Gastrocnemius medialis (tissue), 4 donors: Measurements from ENCODE around the gene VASN. TPM values are rescaled to one million over a fixed set of nuclear protein-coding genes. Genes with fewer than 3 reads are reported as not detected.
"Not testable (repeated sequence)": the region's sequence is repeated elsewhere in the genome, so short reads cannot be mapped to it uniquely, and the experiment has no call there.

Experiments
- ATAC-seq, 2 donors: fragments of 150-250 bp; one replicate each; pipeline ENCODE4 v1.9.1; 2016
- DNase-seq, 2 donors: peaks; one replicate each; pipeline ENCODE4 v3.0.0-alpha.2; 2019
- H3K27ac ChIP-seq, 4 donors: fragments of 200-600 bp; sonication (generic); 1 replicate in 1 of 4; 2 replicates in 3 of 4; pipeline ENCODE4 v1.5.1; 2016 to 2018; ENCODE audit warnings: mild to moderate bottlenecking in 2 of 4, moderate library complexity in 1 of 4
- H3K27me3 ChIP-seq, 3 donors: fragments of 200-600 bp; sonication (generic) in 2 of 3; 1 replicate in 1 of 3; 2 replicates in 2 of 3; pipeline versions ENCODE4 v1.5.1 to v1.6.0; 2016 to 2019; ENCODE audit warnings: mild to moderate bottlenecking in 1 of 3, moderate library complexity in 1 of 3
- H3K36me3 ChIP-seq, 2 donors: fragments of 200-600 bp; sonication (generic) in 1 of 2; one replicate each; pipeline ENCODE4 v1.5.1; 2017 to 2018
- H3K4me1 ChIP-seq, 2 donors: fragments of 200-600 bp; sonication (generic) in 1 of 2; one replicate each; pipeline ENCODE4 v1.5.1; 2016 to 2017; ENCODE audit warnings: mild to moderate bottlenecking in 2 of 2
- H3K4me3 ChIP-seq, 4 donors: fragments of 200-600 bp; sonication (generic) in 3 of 4; 1 replicate in 1 of 4; 2 replicates in 3 of 4; pipeline ENCODE4 v1.5.1; 2016 to 2019; ENCODE audit warnings: mild to moderate bottlenecking in 2 of 4
- H3K9me3 ChIP-seq, 3 donors: fragments of 200-600 bp; sonication (generic) in 2 of 3; 1 replicate in 1 of 3; 2 replicates in 2 of 3; pipeline ENCODE4 v1.5.1; 2016 to 2019
- CTCF ChIP-seq, 5 experiments: fragments of 450-650 bp in 3 of 5; fragments of 200-600 bp in 2 of 5; sonication (generic) in 2 of 5; IDR thresholded peaks in 4 of 5; conservative IDR thresholded peaks in 1 of 5; 1 replicate in 4 of 5; 2 replicates in 1 of 5; pipeline ENCODE4 v1.5.1; 2016 to 2019; ENCODE audit warnings: antibody characterized with exemption in 5 of 5, mild to moderate bottlenecking in 3 of 5, moderate library complexity in 3 of 5
- POLR2A ChIP-seq, 2 donors: fragments of 450-650 bp; IDR thresholded peaks; one replicate each; pipeline ENCODE4 v1.6.1; 2017; ENCODE audit warnings: antibody characterized with exemption in 2 of 2, mild to moderate bottlenecking in 2 of 2, moderate library complexity in 2 of 2
- in situ Hi-C, 4 donors: fragments of 200-750 bp; cut with MboI; loops; one replicate each; pipeline versions ENCODE4 v1.15.0 to v1.8.0; 2017; ENCODE audit warnings: low sequenced_read_pairs in 4 of 4
- intact Hi-C: fragments of 100-400 bp; cut with DNase I; formaldehyde crosslinking; loops from one replicate; pipeline ENCODE4 v1.15.1; 2023; ENCODE audit warnings: low total_unique reads
- total RNA-seq, 4 donors: library from RNA; depleted of rRNA; stranded (reverse); fragments of >200 nt; gene quantifications; one replicate each; pipeline versions ENCODE4 v1.1.0 to v1.2.3, GENCODE V29; 2016

Gene VASN
- total RNA-seq, 4 donors from 2014 or later: 2.4 to 12.8 (median 3.7) TPM

GRCh38 chr16:4339909-4340308 is 31.7 kb upstream of the VASN start:
- in situ Hi-C loops: loop anchor here in 1 of 4 donors (25.0 kb wide), 1 partner anchor 153 kb away; no protein-coding TSS in a partner anchor
- Histone ChIP-seq H3K27ac (peak overlapping the region in 2 of 4 donors; percentile 14 to 38), H3K9me3 (no peaks in the 10 kb centered on the region), H3K27me3 (no peaks in the 10 kb centered on the region), H3K4me3 (no peak overlapping the region), H3K36me3 (peaks cover 0 to 20% of the 10 kb centered on the region in 2 donors), H3K4me1 (peaks cover 5 to 6% of the 10 kb centered on the region in 2 donors)
- no peak for TF ChIP-seq CTCF (IDR thresholded peaks at IDR 0.05 in 4 of 5, conservative IDR thresholded peaks at IDR 0.05 in 1 of 5)
- no peak for TF ChIP-seq POLR2A (IDR thresholded peaks at IDR 0.05)
- intact Hi-C loops: loop anchor here (10.0 kb wide), 1 partner anchor 135 kb away; no protein-coding TSS in a partner anchor
- ATAC-seq: no peak
- no peak for DNase-seq

- no peak for TF ChIP-seq POLR2A (IDR thresholded peaks at IDR 0.05)
- TF ChIP-seq CTCF (IDR thresholded peaks at IDR 0.05 in 4 of 5, conservative IDR thresholded peaks at IDR 0.05 in 1 of 5): no peak
- Histone ChIP-seq H3K4me1 (peaks cover 10 to 11% of the 10 kb centered on the region in 2 donors), H3K27ac (no peak overlapping the region), H3K9me3 (no peaks in the 10 kb centered on the region), H3K27me3 (no peaks in the 10 kb centered on the region), H3K4me3 (no peak overlapping the region), H3K36me3 (peaks cover 0 to 20% of the 10 kb centered on the region in 2 donors)
- intact Hi-C loops (no loop called here), in situ Hi-C loops (loop anchor here in 1 of 4 donors (25.0 kb wide), 1 partner anchor 153 kb away; no protein-coding TSS in a partner anchor)
- ATAC-seq (no peak), DNase-seq (no peak)
Observed at GRCh38 chr16:4340443-4340842, 31.2 kb upstream of the VASN start.

- no peak for TF ChIP-seq CTCF (IDR thresholded peaks at IDR 0.05 in 4 of 5, conservative IDR thresholded peaks at IDR 0.05 in 1 of 5)
- no peak for TF ChIP-seq POLR2A (IDR thresholded peaks at IDR 0.05)
- H3K4me1 ChIP-seq: peaks cover 17 to 19% of the 10 kb centered on the region in 2 donors
- ATAC-seq (no peak), DNase-seq (no peak)
- no peaks in the 10 kb centered on the region for H3K9me3 ChIP-seq
- intact Hi-C loops (no loop called here), in situ Hi-C loops (loop anchor here in 1 of 4 donors (25.0 kb wide), 1 partner anchor 154 kb away; no protein-coding TSS in a partner anchor)
- H3K27ac ChIP-seq: no peak overlapping the region
- H3K4me3 ChIP-seq: no peak overlapping the region
- H3K36me3 ChIP-seq: peaks cover 0 to 20% of the 10 kb centered on the region in 2 donors
- H3K27me3 ChIP-seq: no peaks in the 10 kb centered on the region
Observed at GRCh38 chr16:4341250-4341649, 30.4 kb upstream of the VASN start.

GRCh38 chr16:4342866-4343744 is 28.5 kb upstream of the VASN start:
- no peak for ATAC-seq

GRCh38 chr16:4344300-4344982 is 27.2 kb upstream of the VASN start:
- in situ Hi-C loops: loop anchor here in 1 of 4 donors (25.0 kb wide), 1 partner anchor 157 kb away; no protein-coding TSS in a partner anchor
- ATAC-seq: not testable (repeated sequence)
- H3K27ac ChIP-seq: peak overlapping the region in 3 of 4 donors; percentile 74 to 92 (median 78)

More at GRCh38 chr16:4342866-4343744, 28.5 kb upstream of the VASN start:
- intact Hi-C loops: no loop called here
- no peaks in the 10 kb centered on the region for H3K27me3 ChIP-seq
- no peaks in the 10 kb centered on the region for H3K9me3 ChIP-seq
- TF ChIP-seq POLR2A (IDR thresholded peaks at IDR 0.05) (no peak), CTCF (IDR thresholded peaks at IDR 0.05 in 4 of 5, conservative IDR thresholded peaks at IDR 0.05 in 1 of 5) (no peak)
- in situ Hi-C loops: loop anchor here in 1 of 4 donors (25.0 kb wide), 1 partner anchor 156 kb away; no protein-coding TSS in a partner anchor
- DNase-seq: no peak
- no peak overlapping the region for H3K27ac ChIP-seq
- H3K36me3 ChIP-seq: peaks cover 0 to 20% of the 10 kb centered on the region in 2 donors
- H3K4me1 ChIP-seq: peaks cover 31 to 34% of the 10 kb centered on the region in 2 donors
- H3K4me3 ChIP-seq: no peak overlapping the region

More at GRCh38 chr16:4344300-4344982, 27.2 kb upstream of the VASN start:
- H3K36me3 ChIP-seq: peaks cover 0 to 10% of the 10 kb centered on the region in 2 donors
- H3K4me3 ChIP-seq, H3K9me3 ChIP-seq, intact Hi-C loops, DNase-seq, H3K27me3 ChIP-seq: not testable (repeated sequence)
- peaks cover 36 to 39% of the 10 kb centered on the region in 2 donors for H3K4me1 ChIP-seq
